ENCODE results near the gene GOLGA3.
A peak's percentile ranks its signal among the peaks of the same experiment; 100 is the strongest.

The GOLGA3 gene

GRCh38 chr12:132734206-132734605 lies 94.5 kb downstream of the GOLGA3 start:
- Mint-ChIP-seq H3K27me3 (ENCODE audit: low read depth, poor library complexity) (no peaks in the 10 kb centered on the region), H3K27ac (peak overlapping the region; percentile 42), H3K4me1 (no peaks in the 10 kb centered on the region), H3K9me3 (peaks cover 9% of the 10 kb centered on the region), H3K4me3 (no peak overlapping the region), H3K36me3 (ENCODE audit: low read depth) (peaks cover 87% of the 10 kb centered on the region)
- DNase-seq = no peak
- TF ChIP-seq CTCF (IDR thresholded peaks at IDR 0.05) = no peak

- DNase-seq = no peak
- Mint-ChIP-seq H3K9me3 (peaks cover 13% of the 10 kb centered on the region), H3K36me3 (ENCODE audit: low read depth) (peaks cover 93% of the 10 kb centered on the region), H3K4me1 (no peaks in the 10 kb centered on the region), H3K4me3 (no peak overlapping the region), H3K27ac (peak overlapping the region; percentile 35), H3K27me3 (ENCODE audit: low read depth, poor library complexity) (no peaks in the 10 kb centered on the region)
- no peak for TF ChIP-seq CTCF (IDR thresholded peaks at IDR 0.05)
These were observed 97.1 kb downstream of the GOLGA3 start for GRCh38 chr12:132731574-132731973.

GRCh38 chr12:132730353-132730752 lies 98.3 kb downstream of the GOLGA3 start:
- Mint-ChIP-seq H3K9me3 (peaks cover 13% of the 10 kb centered on the region), H3K27me3 (ENCODE audit: low read depth, poor library complexity) (no peaks in the 10 kb centered on the region), H3K27ac (peak overlapping the region; percentile 96), H3K4me1 (no peaks in the 10 kb centered on the region), H3K4me3 (no peak overlapping the region), H3K36me3 (ENCODE audit: low read depth) (peaks cover 94% of the 10 kb centered on the region)
- no peak for TF ChIP-seq CTCF (IDR thresholded peaks at IDR 0.05)
- DNase-seq = no peak

DNA sequence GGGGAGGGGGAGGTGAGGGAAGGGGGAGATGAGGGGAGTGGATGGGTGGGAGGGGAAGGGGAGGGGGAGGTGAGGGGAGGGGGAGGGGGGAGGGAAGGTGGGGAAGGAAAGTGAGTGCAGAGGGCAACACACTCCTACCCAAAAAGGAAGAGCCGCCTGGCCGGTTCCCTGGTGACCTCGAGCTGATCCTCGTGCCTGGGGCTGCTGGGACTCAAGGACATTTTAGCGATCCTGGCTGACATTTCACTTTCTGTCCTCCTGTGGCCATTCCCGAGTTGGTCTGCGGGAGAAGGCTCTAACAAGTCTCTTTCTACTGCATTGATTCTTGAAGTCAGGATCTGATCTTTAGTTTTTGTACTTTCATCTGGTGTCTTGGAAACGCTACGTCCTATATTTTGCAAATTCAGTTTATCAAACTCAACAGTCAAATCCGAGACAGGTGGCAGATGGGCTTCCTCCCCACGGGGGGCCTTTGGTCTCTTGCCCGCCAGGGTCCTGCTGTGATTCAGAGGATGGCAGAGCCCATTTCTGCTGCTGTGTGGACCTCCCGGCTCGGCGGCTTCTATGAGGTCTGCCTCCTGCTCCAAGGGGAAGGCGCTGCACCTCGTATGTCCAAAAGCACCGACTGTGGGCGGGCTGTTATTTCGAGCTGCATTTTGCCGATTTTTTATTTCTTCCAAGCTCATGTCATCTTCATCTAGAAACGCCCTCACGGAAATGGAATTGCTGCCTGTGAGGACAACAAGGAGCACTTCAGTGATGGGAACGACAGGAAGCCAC lies 98.9 kb downstream of the GOLGA3 start:
- Mint-ChIP-seq H3K27ac (peak overlapping the region; percentile 96), H3K4me1 (no peaks in the 10 kb centered on the region), H3K9me3 (peaks cover 13% of the 10 kb centered on the region), H3K4me3 (no peak overlapping the region), H3K36me3 (ENCODE audit: low read depth) (peaks cover 91% of the 10 kb centered on the region), H3K27me3 (ENCODE audit: low read depth, poor library complexity) (no peaks in the 10 kb centered on the region)
- no peak for DNase-seq
- TF ChIP-seq CTCF (IDR thresholded peaks at IDR 0.05) = no peak

DNA sequence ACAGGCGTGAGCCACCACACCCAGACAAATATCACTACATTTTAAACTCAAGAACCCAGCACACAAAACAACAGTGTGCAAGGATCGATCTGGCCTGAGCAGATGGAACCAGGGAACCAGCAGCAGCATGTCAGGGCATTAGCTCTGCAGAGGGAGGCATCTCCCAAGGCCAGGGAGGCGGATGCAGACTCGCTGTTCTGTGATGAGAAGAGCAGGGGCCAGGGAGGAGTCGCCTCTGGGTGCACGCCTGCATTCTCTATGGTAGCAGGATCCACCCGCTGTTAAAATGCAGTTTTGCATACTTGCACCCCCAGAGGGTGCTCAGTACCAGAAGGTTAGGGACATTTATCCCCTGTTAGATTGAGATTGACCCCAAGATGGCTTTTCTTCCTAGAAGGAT lies 100.2 kb downstream of the GOLGA3 start:
- Mint-ChIP-seq H3K27me3 (ENCODE audit: low read depth, poor library complexity) (no peaks in the 10 kb centered on the region), H3K27ac (no peak overlapping the region), H3K4me1 (no peaks in the 10 kb centered on the region), H3K9me3 (peaks cover 13% of the 10 kb centered on the region), H3K36me3 (ENCODE audit: low read depth) (peaks cover 87% of the 10 kb centered on the region), H3K4me3 (no peak overlapping the region)
- DNase-seq = no peak
- TF ChIP-seq CTCF (IDR thresholded peaks at IDR 0.05) = no peak
